C4-2B (cell line): ENCODE results near the gene PTPRD.

ENCODE experiments used
- ZFX ChIP-seq: fragments of 450-650 bp; IDR thresholded peaks from 2 replicates; pipeline ENCODE4 v1.6.1; 2017
- TF ChIP-seq, protein P1 (sequence below): fragments of 450-650 bp; conservative IDR thresholded peaks from 2 replicates; pipeline ENCODE4 v1.5.1; 2017; ENCODE audit warnings: mild to moderate bottlenecking

DNA sequence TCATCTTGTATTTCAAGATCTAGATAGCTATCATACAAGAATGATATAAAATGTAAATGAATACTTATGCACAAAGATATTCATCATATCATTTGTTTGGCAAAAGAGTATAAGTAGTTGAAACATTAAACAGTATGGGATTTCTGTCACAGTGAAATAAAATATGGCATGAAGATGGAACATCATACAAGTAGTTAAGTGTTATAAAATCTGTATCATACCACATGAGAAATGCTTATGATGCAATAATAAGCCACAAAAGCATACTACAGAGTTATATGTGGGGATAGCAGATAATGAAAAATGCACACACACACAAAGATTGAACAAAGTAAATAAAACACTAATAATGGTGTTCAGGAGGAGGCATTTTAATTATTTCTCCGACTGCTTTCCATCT, 1975.2 kb downstream of the PTPRD start:
- TF ChIP-seq, protein P1, sequence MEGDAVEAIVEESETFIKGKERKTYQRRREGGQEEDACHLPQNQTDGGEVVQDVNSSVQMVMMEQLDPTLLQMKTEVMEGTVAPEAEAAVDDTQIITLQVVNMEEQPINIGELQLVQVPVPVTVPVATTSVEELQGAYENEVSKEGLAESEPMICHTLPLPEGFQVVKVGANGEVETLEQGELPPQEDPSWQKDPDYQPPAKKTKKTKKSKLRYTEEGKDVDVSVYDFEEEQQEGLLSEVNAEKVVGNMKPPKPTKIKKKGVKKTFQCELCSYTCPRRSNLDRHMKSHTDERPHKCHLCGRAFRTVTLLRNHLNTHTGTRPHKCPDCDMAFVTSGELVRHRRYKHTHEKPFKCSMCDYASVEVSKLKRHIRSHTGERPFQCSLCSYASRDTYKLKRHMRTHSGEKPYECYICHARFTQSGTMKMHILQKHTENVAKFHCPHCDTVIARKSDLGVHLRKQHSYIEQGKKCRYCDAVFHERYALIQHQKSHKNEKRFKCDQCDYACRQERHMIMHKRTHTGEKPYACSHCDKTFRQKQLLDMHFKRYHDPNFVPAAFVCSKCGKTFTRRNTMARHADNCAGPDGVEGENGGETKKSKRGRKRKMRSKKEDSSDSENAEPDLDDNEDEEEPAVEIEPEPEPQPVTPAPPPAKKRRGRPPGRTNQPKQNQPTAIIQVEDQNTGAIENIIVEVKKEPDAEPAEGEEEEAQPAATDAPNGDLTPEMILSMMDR, result no peak
- TF ChIP-seq ZFX, result no peak
